ENCODE data around the gene FAP.

GRCh38 chr2:162220368-162220767, 22.9 kb downstream of the FAP start:
- no peak for TF ChIP-seq CTCF (IDR thresholded peaks at IDR 0.05)
- no peak for TF ChIP-seq ZFX (IDR thresholded peaks at IDR 0.05; ENCODE audit: borderline replicate concordance)
